ENCODE measurements around the gene ATRX.
"Not testable (repeated sequence)": the region's sequence is repeated elsewhere in the genome, so short reads cannot be mapped to it uniquely, and the experiment has no call there.

Gene ATRX

GRCh38 chrX:77785486-77786364 is at the start of gene ATRX:
ATRX (minus strand) TSS chrX:77786216; CDS start chrX:77786001, 215 bp downstream.
- Mint-ChIP-seq H3K9me3 (ENCODE audit: low read depth) (no peaks in the 10 kb centered on the region), H3K4me3 (peak within 1 kb of the TSS; percentile 100), H3K27me3 (no peaks in the 10 kb centered on the region), H3K4me1 (ENCODE audit: low read depth) (peaks cover 40% of the 10 kb centered on the region), H3K36me3 (no peaks in the 10 kb centered on the region), H3K27ac (peak within 1 kb of the TSS; percentile 100)

DNA sequence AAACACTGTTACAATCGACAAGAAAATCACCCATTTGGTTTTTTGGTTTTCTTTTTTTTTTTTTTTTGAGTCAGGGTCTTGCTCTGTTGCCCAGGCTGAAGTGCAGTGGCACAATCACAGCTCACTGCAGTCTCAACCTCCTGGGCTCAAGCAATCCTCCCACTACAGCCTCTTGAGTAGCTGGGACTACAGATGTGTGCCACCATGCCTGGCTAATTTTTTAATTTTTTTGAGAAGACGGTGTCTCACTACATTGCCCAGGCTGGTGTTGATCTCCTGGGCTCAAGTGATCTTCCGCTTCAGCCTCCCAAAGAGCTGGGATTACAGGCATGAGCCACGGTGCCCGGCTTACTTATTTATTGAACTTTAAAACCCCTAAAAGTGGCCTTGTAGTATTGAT is 45.5 kb upstream of the ATRX start:
- not testable (repeated sequence) for H3K4me1 Mint-ChIP-seq (ENCODE audit: low read depth); H3K36me3 Mint-ChIP-seq; H3K9me3 Mint-ChIP-seq (ENCODE audit: low read depth); H3K27ac Mint-ChIP-seq; H3K27me3 Mint-ChIP-seq; H3K4me3 Mint-ChIP-seq

- peaks cover 16% of the 10 kb centered on the region for H3K36me3 Mint-ChIP-seq
- H3K27me3 Mint-ChIP-seq; H3K4me1 Mint-ChIP-seq (ENCODE audit: low read depth); H3K9me3 Mint-ChIP-seq (ENCODE audit: low read depth); H3K27ac Mint-ChIP-seq; H3K4me3 Mint-ChIP-seq: not testable (repeated sequence)
Observed at GRCh38 chrX:77821989-77822388, 36.0 kb upstream of the ATRX start.

- Mint-ChIP-seq H3K27ac (no peak overlapping the region), H3K9me3 (ENCODE audit: low read depth) (peaks cover 4% of the 10 kb centered on the region), H3K27me3 (no peaks in the 10 kb centered on the region), H3K36me3 (peaks cover 7% of the 10 kb centered on the region), H3K4me1 (ENCODE audit: low read depth) (peaks cover 5% of the 10 kb centered on the region), H3K4me3 (no peak overlapping the region)
Observed at GRCh38 chrX:77820091-77820727, 34.2 kb upstream of the ATRX start.

- H3K36me3 Mint-ChIP-seq, result no peaks in the 10 kb centered on the region
- H3K9me3 Mint-ChIP-seq (ENCODE audit: low read depth), result no peaks in the 10 kb centered on the region
- no peak overlapping the region for H3K4me3 Mint-ChIP-seq
- no peak overlapping the region for H3K27ac Mint-ChIP-seq
- no peaks in the 10 kb centered on the region for H3K27me3 Mint-ChIP-seq
- H3K4me1 Mint-ChIP-seq (ENCODE audit: low read depth), result peaks cover 2% of the 10 kb centered on the region
Observed at GRCh38 chrX:77814210-77814609, 28.2 kb upstream of the ATRX start.

DNA sequence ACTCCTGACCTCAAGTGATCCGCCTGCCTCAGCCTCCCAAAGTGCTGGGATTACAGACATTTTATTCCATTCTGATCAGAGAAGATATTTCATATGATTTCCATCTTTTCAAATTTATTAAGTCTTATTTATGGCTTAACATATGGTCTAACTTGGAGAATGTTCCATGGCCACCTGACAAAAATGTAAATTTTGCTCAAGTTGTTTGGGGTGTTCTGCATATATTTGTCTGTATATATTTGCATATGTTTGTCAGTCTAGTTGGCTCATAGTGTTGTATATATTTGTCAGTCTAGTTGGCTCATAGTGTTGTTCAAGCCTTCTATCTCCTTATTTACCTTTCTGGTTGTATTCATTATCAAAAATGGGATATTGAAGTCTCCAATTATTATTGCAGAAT is 16.2 kb upstream of the ATRX start:
- Mint-ChIP-seq H3K36me3 (no peaks in the 10 kb centered on the region), H3K4me3 (no peak overlapping the region), H3K4me1 (ENCODE audit: low read depth) (no peaks in the 10 kb centered on the region), H3K27ac (no peak overlapping the region), H3K9me3 (ENCODE audit: low read depth) (no peaks in the 10 kb centered on the region), H3K27me3 (no peaks in the 10 kb centered on the region)

DNA sequence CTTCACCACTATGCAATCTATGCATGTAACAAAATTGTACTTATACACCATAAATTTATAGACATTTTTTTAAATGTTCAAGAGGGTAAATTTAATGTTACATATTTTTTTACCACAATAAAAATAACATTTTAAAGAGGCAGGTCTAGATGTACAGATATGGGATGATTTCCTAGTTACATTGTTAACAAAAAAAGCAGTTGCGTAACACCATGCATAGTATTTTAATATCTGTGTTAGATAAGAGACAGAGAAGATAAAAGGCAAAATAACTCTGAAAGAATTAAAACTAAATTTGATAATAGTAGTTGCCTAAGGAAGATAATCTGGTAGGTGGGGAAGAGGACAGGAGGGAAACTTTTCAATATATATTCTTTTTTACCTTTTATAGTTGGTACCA is 9.1 kb upstream of the ATRX start:
- no peak overlapping the region for H3K4me3 Mint-ChIP-seq
- H3K27me3 Mint-ChIP-seq, result no peaks in the 10 kb centered on the region
- H3K9me3 Mint-ChIP-seq (ENCODE audit: low read depth), result no peaks in the 10 kb centered on the region
- no peak overlapping the region for H3K27ac Mint-ChIP-seq
- no peaks in the 10 kb centered on the region for H3K36me3 Mint-ChIP-seq
- no peaks in the 10 kb centered on the region for H3K4me1 Mint-ChIP-seq (ENCODE audit: low read depth)

- Mint-ChIP-seq H3K36me3 (no peaks in the 10 kb centered on the region), H3K4me1 (ENCODE audit: low read depth) (peaks cover 2% of the 10 kb centered on the region), H3K9me3 (ENCODE audit: low read depth) (no peaks in the 10 kb centered on the region)
Observed at GRCh38 chrX:77793946-77794345, 7.9 kb upstream of the ATRX start.

DNA sequence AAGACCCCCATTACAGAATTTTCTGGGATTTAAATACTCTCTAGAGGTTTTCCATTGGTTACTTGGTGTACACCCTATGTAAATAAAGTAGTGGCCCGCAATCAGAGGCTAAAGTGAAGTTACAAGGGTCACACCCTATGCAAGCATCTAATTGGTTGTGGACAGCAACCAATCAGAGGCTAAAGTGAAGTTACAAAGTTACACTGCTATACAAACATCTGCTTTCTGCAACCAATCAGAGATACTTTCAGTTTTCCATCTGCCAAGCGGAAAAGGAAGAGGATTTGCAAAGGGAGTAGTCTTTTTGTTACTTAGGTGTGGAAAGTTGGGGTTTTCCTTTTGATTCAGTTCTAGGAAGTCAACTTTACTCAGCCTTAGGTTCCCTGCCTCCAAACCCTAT is 2.0 kb upstream of the ATRX start:
- Mint-ChIP-seq H3K27me3 (no peaks in the 10 kb centered on the region), H3K27ac (peak overlapping the region; percentile 76), H3K9me3 (ENCODE audit: low read depth) (no peaks in the 10 kb centered on the region), H3K36me3 (no peaks in the 10 kb centered on the region), H3K4me1 (ENCODE audit: low read depth) (peaks cover 32% of the 10 kb centered on the region), H3K4me3 (peak overlapping the region; percentile 79)

More at GRCh38 chrX:77793946-77794345, 7.9 kb upstream of the ATRX start:
- Mint-ChIP-seq H3K27ac (no peak overlapping the region), H3K4me3 (no peak overlapping the region), H3K27me3 (no peaks in the 10 kb centered on the region)

- no peaks in the 10 kb centered on the region for H3K9me3 Mint-ChIP-seq (ENCODE audit: low read depth)
- peaks cover 40% of the 10 kb centered on the region for H3K4me1 Mint-ChIP-seq (ENCODE audit: low read depth)
- H3K4me3 Mint-ChIP-seq, result peak overlapping the region; percentile 100
- peak overlapping the region; percentile 100 for H3K27ac Mint-ChIP-seq
- H3K36me3 Mint-ChIP-seq, result no peaks in the 10 kb centered on the region
- no peaks in the 10 kb centered on the region for H3K27me3 Mint-ChIP-seq
Observed at GRCh38 chrX:77786365-77786680, 307 bp upstream of the ATRX start.

- Mint-ChIP-seq H3K36me3 (peaks cover 2% of the 10 kb centered on the region), H3K4me1 (ENCODE audit: low read depth) (peaks cover 49% of the 10 kb centered on the region), H3K27me3 (no peaks in the 10 kb centered on the region), H3K27ac (no peak overlapping the region), H3K9me3 (ENCODE audit: low read depth) (no peaks in the 10 kb centered on the region), H3K4me3 (no peak overlapping the region)
Observed at GRCh38 chrX:77779695-77780094, 6.3 kb downstream of the ATRX start.

GRCh38 chrX:77776659-77777058 is 9.4 kb downstream of the ATRX start:
- Mint-ChIP-seq H3K36me3 (peaks cover 2% of the 10 kb centered on the region), H3K27me3 (no peaks in the 10 kb centered on the region), H3K4me1 (ENCODE audit: low read depth) (peaks cover 36% of the 10 kb centered on the region), H3K27ac (no peak overlapping the region), H3K4me3 (no peak overlapping the region), H3K9me3 (ENCODE audit: low read depth) (no peaks in the 10 kb centered on the region)

GRCh38 chrX:77771601-77772000 is 14.4 kb downstream of the ATRX start:
- H3K9me3 Mint-ChIP-seq (ENCODE audit: low read depth), result no peaks in the 10 kb centered on the region
- H3K4me1 Mint-ChIP-seq (ENCODE audit: low read depth), result peaks cover 27% of the 10 kb centered on the region
- no peaks in the 10 kb centered on the region for H3K36me3 Mint-ChIP-seq
- H3K27me3 Mint-ChIP-seq, result no peaks in the 10 kb centered on the region
- no peak overlapping the region for H3K4me3 Mint-ChIP-seq
- no peak overlapping the region for H3K27ac Mint-ChIP-seq

GRCh38 chrX:77768787-77769186 is 17.2 kb downstream of the ATRX start:
- H3K9me3 Mint-ChIP-seq (ENCODE audit: low read depth), result no peaks in the 10 kb centered on the region
- peaks cover 2% of the 10 kb centered on the region for H3K36me3 Mint-ChIP-seq
- H3K4me3 Mint-ChIP-seq, result no peak overlapping the region
- peak overlapping the region; percentile 47 for H3K27ac Mint-ChIP-seq
- H3K4me1 Mint-ChIP-seq (ENCODE audit: low read depth), result peaks cover 32% of the 10 kb centered on the region
- H3K27me3 Mint-ChIP-seq, result no peaks in the 10 kb centered on the region

GRCh38 chrX:77766212-77766611 is 19.8 kb downstream of the ATRX start:
- H3K9me3 Mint-ChIP-seq (ENCODE audit: low read depth); H3K27ac Mint-ChIP-seq; H3K27me3 Mint-ChIP-seq: not testable (repeated sequence)

DNA sequence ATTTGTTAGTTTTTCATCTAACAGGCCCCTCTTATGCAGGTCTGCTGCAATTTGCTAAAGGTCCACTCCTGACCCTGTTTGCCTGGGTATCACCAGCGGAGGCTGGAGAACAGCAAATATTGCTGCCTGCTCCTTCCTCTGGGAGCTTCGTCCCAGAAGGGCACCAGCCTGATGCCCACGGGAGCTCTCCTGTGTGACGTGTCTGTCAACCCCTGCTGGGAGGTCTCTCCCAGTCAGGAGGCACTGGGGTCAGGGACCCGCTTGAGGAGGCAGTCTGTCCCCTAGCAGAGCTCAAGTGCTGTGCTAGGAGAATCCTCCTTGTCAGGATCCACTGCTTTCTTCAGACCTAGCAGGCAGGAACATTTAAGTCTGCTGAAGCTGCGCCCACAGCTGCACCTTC is 30.5 kb downstream of the ATRX start:
- Mint-ChIP-seq H3K27ac (no peak overlapping the region), H3K4me3 (no peak overlapping the region), H3K36me3 (peaks cover 2% of the 10 kb centered on the region), H3K4me1 (ENCODE audit: low read depth) (peaks cover 16% of the 10 kb centered on the region), H3K27me3 (no peaks in the 10 kb centered on the region), H3K9me3 (ENCODE audit: low read depth) (no peaks in the 10 kb centered on the region)

More at GRCh38 chrX:77766212-77766611, 19.8 kb downstream of the ATRX start:
- H3K4me3 Mint-ChIP-seq, H3K36me3 Mint-ChIP-seq: not testable (repeated sequence)
- peaks cover 34% of the 10 kb centered on the region for H3K4me1 Mint-ChIP-seq (ENCODE audit: low read depth)
